ENCODE measurements around the gene PSG4. TPM values are rescaled to one million over a fixed set of nuclear protein-coding genes. Genes with fewer than 3 reads are reported as not detected.
"Not testable (repeated sequence)": the region's sequence is repeated elsewhere in the genome, so short reads cannot be mapped to it uniquely, and the experiment has no call there.

PSG4 gene
- total RNA-seq, 6 donors from 2014 or later, result not detected

DNA sequence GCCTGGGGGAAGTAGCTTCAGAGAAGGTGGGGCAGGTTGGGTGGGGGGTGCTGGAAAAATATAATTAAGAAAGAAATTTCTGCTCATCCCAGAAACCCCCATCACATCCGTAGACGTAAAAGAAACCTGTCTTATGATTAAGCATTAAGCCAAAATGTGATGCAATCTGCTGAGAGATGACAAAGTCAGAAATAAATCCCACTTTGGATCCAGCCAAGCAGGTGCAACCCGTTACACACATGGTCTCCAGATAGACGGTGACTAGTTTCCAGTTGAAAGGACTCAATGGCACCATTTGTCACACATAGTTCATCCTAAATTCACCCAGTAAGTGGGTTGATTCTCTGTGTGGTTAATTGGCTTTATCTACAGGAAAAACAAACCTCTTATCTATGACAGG is 53.2 kb downstream of the PSG4 start:
- Histone ChIP-seq H3K27me3 (no peaks in the 10 kb centered on the region), H3K36me3 (no peaks in the 10 kb centered on the region), H3K9me3 (no peaks in the 10 kb centered on the region), H3K27ac (no peak overlapping the region), H3K4me3 (no peak overlapping the region), H3K4me1 (no peaks in the 10 kb centered on the region)
- TF ChIP-seq POLR2AphosphoS5 (IDR thresholded peaks at IDR 0.05), result no peak
- no peak for TF ChIP-seq EP300 (IDR thresholded peaks at IDR 0.05)
- TF ChIP-seq POLR2A (IDR thresholded peaks at IDR 0.05), result no peak
- TF ChIP-seq, protein P1, sequence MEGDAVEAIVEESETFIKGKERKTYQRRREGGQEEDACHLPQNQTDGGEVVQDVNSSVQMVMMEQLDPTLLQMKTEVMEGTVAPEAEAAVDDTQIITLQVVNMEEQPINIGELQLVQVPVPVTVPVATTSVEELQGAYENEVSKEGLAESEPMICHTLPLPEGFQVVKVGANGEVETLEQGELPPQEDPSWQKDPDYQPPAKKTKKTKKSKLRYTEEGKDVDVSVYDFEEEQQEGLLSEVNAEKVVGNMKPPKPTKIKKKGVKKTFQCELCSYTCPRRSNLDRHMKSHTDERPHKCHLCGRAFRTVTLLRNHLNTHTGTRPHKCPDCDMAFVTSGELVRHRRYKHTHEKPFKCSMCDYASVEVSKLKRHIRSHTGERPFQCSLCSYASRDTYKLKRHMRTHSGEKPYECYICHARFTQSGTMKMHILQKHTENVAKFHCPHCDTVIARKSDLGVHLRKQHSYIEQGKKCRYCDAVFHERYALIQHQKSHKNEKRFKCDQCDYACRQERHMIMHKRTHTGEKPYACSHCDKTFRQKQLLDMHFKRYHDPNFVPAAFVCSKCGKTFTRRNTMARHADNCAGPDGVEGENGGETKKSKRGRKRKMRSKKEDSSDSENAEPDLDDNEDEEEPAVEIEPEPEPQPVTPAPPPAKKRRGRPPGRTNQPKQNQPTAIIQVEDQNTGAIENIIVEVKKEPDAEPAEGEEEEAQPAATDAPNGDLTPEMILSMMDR (IDR thresholded peaks at IDR 0.05), result no peak
- WGBS, 2 donors, result 66 to 79% methylated on average over 4 of the region's 4 CpGs
- ATAC-seq (ENCODE audit: low FRiP score in 2 of 2), result no peak
- DNase-seq, result no peak

DNA sequence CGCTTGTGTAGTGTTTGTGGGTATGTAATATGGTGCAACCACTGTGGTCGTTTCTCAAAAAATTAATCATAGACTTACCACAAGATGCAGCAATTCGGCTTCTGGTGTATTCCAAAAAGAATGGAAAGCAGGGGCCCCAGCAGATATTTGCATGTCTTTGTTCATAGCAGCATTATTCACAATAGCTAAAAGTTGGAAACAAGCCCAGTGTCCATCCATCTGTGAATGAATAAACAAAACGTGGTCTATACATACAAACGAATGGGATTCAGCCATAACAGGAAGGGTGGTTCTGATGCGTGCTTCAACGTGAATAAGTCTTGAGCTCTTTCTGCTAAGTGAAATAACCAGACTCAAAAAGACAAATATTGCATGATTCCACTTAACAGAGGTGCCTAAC is 55.6 kb downstream of the PSG4 start:
- not testable (repeated sequence) for H3K36me3 ChIP-seq; H3K4me1 ChIP-seq; DNase-seq; H3K27ac ChIP-seq; H3K9me3 ChIP-seq; ATAC-seq (ENCODE audit: low FRiP score in 2 of 2); H3K4me3 ChIP-seq; H3K27me3 ChIP-seq
- 55 to 59% methylated on average over 7 of the region's 7 CpGs for WGBS, 2 donors

DNA sequence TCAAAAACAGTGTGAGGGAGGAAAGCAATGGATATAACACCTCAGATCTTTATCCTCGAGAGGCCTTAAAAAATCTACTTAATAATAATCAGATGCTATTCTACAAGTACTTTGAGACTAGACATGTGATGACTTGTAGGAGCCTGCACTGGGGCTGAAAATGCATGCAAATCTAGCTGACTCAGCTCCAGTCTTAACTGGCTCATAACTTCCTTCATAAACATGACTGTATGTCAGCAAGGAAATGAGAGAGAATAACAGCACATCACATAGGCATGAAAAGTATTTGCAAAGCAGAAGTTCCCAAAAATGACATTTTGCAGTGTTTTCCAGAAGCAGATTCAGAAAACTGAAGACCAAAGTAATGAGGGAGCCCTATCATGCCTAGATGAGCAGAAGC is 57.2 kb downstream of the PSG4 start:
- 64 to 73% methylated on average over 1 of the region's 1 CpG for WGBS, 2 donors
- H3K4me1 ChIP-seq, result no peaks in the 10 kb centered on the region
- H3K27ac ChIP-seq, result no peak overlapping the region
- no peaks in the 10 kb centered on the region for H3K27me3 ChIP-seq
- no peaks in the 10 kb centered on the region for H3K9me3 ChIP-seq
- no peaks in the 10 kb centered on the region for H3K36me3 ChIP-seq
- H3K4me3 ChIP-seq, result no peak overlapping the region
- TF ChIP-seq EP300 (IDR thresholded peaks at IDR 0.05) (no peak), POLR2AphosphoS5 (IDR thresholded peaks at IDR 0.05) (no peak), POLR2A (IDR thresholded peaks at IDR 0.05) (no peak)
- TF ChIP-seq, protein P1 (IDR thresholded peaks at IDR 0.05), result no peak
- no peak for DNase-seq
- ATAC-seq (ENCODE audit: low FRiP score in 2 of 2), result no peak

Other genes starting within 250 kb of the PSG4 start
- not detected for gene PSG11, start 179.2 kb downstream of the PSG4 start, total RNA-seq
- not detected for gene PSG2, start 122.9 kb downstream of the PSG4 start, total RNA-seq
- not detected for gene PSG5, start 19.1 kb downstream of the PSG4 start, total RNA-seq
- gene PSG9, start 63.9 kb upstream of the PSG4 start, total RNA-seq, result not detected
- gene CD177, start 148.0 kb upstream of the PSG4 start, total RNA-seq, result 10 to 100 TPM in 3 of 6 donors, 1 to 10 TPM in 3; 5.8 to 38.8 (median 9.6) TPM
- gene TEX101, start 209.3 kb upstream of the PSG4 start, total RNA-seq, result not detected

All from upper lobe of left lung (tissue), 6 donors.